Neuronal stem cell (in vitro differentiated cells): ENCODE measurements around the gene XAGE2. TPM values are rescaled to one million over a fixed set of nuclear protein-coding genes. Genes with fewer than 3 reads are reported as not detected.
"Not testable (repeated sequence)": the region's sequence is repeated elsewhere in the genome, so short reads cannot be mapped to it uniquely, and the experiment has no call there.

Experiments used
- DNase-seq: peaks from one replicate; pipeline ENCODE4 v3.0.0-alpha.2; 2013; ENCODE audit warnings: low spot score
- H2AFZ ChIP-seq: one replicate; pipeline ENCODE4 v1.6.1; 2013; ENCODE audit warnings: mild to moderate bottlenecking, low read length, inconsistent platforms
- H2AK5ac ChIP-seq: 2 replicates; pipeline ENCODE4 v1.6.1; 2013; ENCODE audit warnings: low read depth, mild to moderate bottlenecking, inconsistent platforms, low read length, moderate library complexity, mixed read lengths
- H2BK120ac ChIP-seq: 2 replicates; pipeline ENCODE4 v1.6.1; 2013; ENCODE audit warnings: low read depth, mild to moderate bottlenecking, inconsistent platforms, low read length, moderate library complexity, mixed read lengths
- H2BK12ac ChIP-seq: one replicate; pipeline ENCODE4 v1.6.1; 2013; ENCODE audit warnings: low read length, inconsistent platforms
- H2BK15ac ChIP-seq: 2 replicates; pipeline ENCODE4 v1.6.1; 2013; ENCODE audit warnings: mild to moderate bottlenecking, low read length, inconsistent platforms, mixed read lengths
- H2BK5ac ChIP-seq: one replicate; pipeline ENCODE4 v1.6.1; 2013; ENCODE audit warnings: inconsistent platforms, mild to moderate bottlenecking, low read length, moderate library complexity
- H3K14ac ChIP-seq: one replicate; pipeline ENCODE4 v1.6.1; 2013; ENCODE audit warnings: low read length, inconsistent platforms
- H3K18ac ChIP-seq: 2 replicates; pipeline ENCODE4 v1.6.1; 2013; ENCODE audit warnings: low read length, inconsistent platforms
- H3K23ac ChIP-seq: 2 replicates; pipeline ENCODE4 v1.6.1; 2013; ENCODE audit warnings: low read depth, mild to moderate bottlenecking, mixed read lengths, low read length, inconsistent platforms; ENCODE audit not compliant: poor library complexity
- H3K27ac ChIP-seq: replicated peaks from 3 replicates; pipeline ENCODE4 v1.5.1; 2013; ENCODE audit warnings: low read length, inconsistent platforms
- H3K27me3 ChIP-seq, 3 experiments: 2 replicates each; pipeline ENCODE4 v1.6.1; 2013; ENCODE audit warnings: low read length in 3 of 3, mild to moderate bottlenecking in 2 of 3, inconsistent platforms in 1 of 3, low read depth in 1 of 3, mixed read lengths in 1 of 3, moderate library complexity in 1 of 3; ENCODE audit not compliant: control insufficient read depth in 3 of 3, insufficient read depth in 3 of 3
- H3K36me3 ChIP-seq, 2 donors: replicated peaks in 1 of 2; 2 replicates each; pipeline ENCODE4 v1.6.1; 2013; ENCODE audit warnings: low read length in 2 of 2; ENCODE audit not compliant: control insufficient read depth in 2 of 2, insufficient read depth in 2 of 2
- H3K4ac ChIP-seq: 2 replicates; pipeline ENCODE4 v1.6.1; 2013; ENCODE audit warnings: inconsistent platforms, mild to moderate bottlenecking, low read length, moderate library complexity
- H3K4me1 ChIP-seq, 2 donors: 1 replicate in 1 of 2; 2 replicates in 1 of 2; pipeline ENCODE4 v1.6.1; 2013; ENCODE audit warnings: low read length in 2 of 2, low read depth in 1 of 2; ENCODE audit not compliant: control insufficient read depth in 2 of 2, insufficient read depth in 1 of 2
- H3K4me2 ChIP-seq: one replicate; pipeline ENCODE4 v1.6.1; 2013; ENCODE audit warnings: mild to moderate bottlenecking, low read length, inconsistent platforms; ENCODE audit not compliant: insufficient read depth, poor library complexity, severe bottlenecking
- H3K4me3 ChIP-seq, 2 donors: 2 replicates each; pipeline ENCODE4 v1.5.1; 2013; ENCODE audit warnings: low read length in 2 of 2, mild to moderate bottlenecking in 2 of 2, inconsistent platforms in 1 of 2, moderate library complexity in 1 of 2
- H3K79me1 ChIP-seq: one replicate; pipeline ENCODE4 v1.6.1; 2013; ENCODE audit warnings: low read depth, mild to moderate bottlenecking, inconsistent platforms, low read length, moderate library complexity
- H3K9ac ChIP-seq: one replicate; pipeline ENCODE4 v1.6.1; 2013; ENCODE audit warnings: mild to moderate bottlenecking, low read depth, low read length, inconsistent platforms; ENCODE audit not compliant: poor library complexity
- H3K9me3 ChIP-seq, 2 donors: replicated peaks in 1 of 2; 2 replicates each; pipeline versions ENCODE3 to v1.6.1; 2013; ENCODE audit warnings: low read length in 2 of 2, mild to moderate bottlenecking in 2 of 2, inconsistent platforms in 1 of 2, low read depth in 1 of 2, mixed read lengths in 1 of 2, moderate library complexity in 1 of 2; ENCODE audit not compliant: control insufficient read depth in 2 of 2, insufficient read depth in 1 of 2
- H4K8ac ChIP-seq: one replicate; pipeline ENCODE4 v1.6.1; 2013; ENCODE audit warnings: low read depth, mild to moderate bottlenecking, inconsistent platforms, low read length, moderate library complexity
- H4K91ac ChIP-seq: one replicate; pipeline ENCODE4 v1.6.1; 2013; ENCODE audit warnings: low read length, low read depth, mild to moderate bottlenecking, inconsistent platforms; ENCODE audit not compliant: poor library complexity
- WGBS, 2 donors: extraction: QIAGEN DNeasy Blood & Tissue Kit; methylation state at CpG; one replicate each; pipeline ENCODE4 v1.1.7; 2013; ENCODE audit warnings: missing lambda C conversion rate in 2 of 2, mixed read lengths in 1 of 2; ENCODE audit not compliant: insufficient read length in 2 of 2, insufficient replicate concordance in 1 of 2; ENCODE audit errors: extremely low coverage in 2 of 2; 5-methylcytosine and 5-hydroxymethylcytosine counted together
- polyA plus RNA-seq, 2 experiments: library from polyadenylated mRNA; stranded (reverse); fragments of 200-250 nt; gene quantifications; one replicate each; pipeline ENCODE4 v1.2.3, GENCODE V29; 2013

XAGE2 gene, protein sequence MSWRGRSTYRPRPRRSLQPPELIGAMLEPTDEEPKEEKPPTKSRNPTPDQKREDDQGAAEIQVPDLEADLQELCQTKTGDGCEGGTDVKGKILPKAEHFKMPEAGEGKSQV
- not detected for polyA plus RNA-seq (2013, experiment 1 of 2)
- not detected for polyA plus RNA-seq (2013, experiment 2 of 2)

DNA sequence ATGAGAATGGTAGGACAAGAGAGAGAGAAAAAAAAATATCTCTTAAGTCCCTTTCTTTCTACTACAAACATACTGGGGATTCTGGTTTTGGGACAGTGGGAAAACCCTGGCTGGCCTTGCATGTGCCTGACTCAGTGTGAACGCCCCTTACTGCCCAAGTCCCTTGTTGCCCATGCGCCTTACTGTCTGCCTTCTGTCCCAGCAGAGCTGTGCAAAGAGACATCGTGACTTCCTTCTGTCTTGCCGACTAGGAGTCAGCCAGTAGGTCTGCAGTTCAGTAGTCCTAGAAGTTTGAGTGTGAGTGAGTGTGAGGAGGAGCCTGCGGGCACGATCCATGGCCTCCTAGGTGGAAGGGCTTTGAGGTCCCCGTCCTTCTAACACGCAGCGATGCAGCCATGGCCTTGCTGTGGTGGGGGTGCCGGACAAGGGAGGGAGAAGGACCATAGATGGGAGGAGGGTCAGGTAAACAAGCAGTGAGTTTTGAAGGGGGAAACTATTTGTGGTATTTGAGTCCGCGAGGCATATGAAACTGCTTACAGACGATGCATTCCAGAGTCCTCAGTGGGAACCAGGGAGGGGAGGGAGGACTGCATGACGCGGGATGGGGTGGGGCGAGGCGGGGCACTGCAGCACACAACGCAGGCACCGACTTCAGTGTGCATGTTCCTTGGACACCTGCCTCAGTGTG, at the start of gene XAGE2:
XAGE2 (plus strand) TSS at position 654 of the 688 bp plus-strand sequence. CDS start 994 bp downstream, outside the sequence.
- H3K14ac ChIP-seq: no peak within 1 kb of the TSS
- no peak within 1 kb of the TSS for H2BK5ac ChIP-seq
- no peak within 1 kb of the TSS for H3K18ac ChIP-seq
- no peak within 1 kb of the TSS for H3K23ac ChIP-seq
- no peaks in the 10 kb centered on the region for H3K4me1 ChIP-seq
- no peak within 1 kb of the TSS for H3K4me3 ChIP-seq
- no peak within 1 kb of the TSS for H2BK15ac ChIP-seq
- H3K27ac ChIP-seq: no peak within 1 kb of the TSS
- no CpG with 5 or more reads among the region's 19 CpGs for WGBS, 2 donors
- H3K9me3 ChIP-seq: no peaks in the 10 kb centered on the region
- no peak within 1 kb of the TSS for H2AFZ ChIP-seq
- no peaks in the 10 kb centered on the region for H3K36me3 ChIP-seq
- no peaks in the 10 kb centered on the region for H3K79me1 ChIP-seq
- H4K91ac ChIP-seq: no peak within 1 kb of the TSS
- H2BK120ac ChIP-seq: no peak within 1 kb of the TSS
- no peak within 1 kb of the TSS for H3K4ac ChIP-seq
- H2BK12ac ChIP-seq: no peak within 1 kb of the TSS
- peaks cover 0 to 8% (median 0%) of the 10 kb centered on the region in 3 experiments for H3K27me3 ChIP-seq
- no peak within 1 kb of the TSS for H3K4me2 ChIP-seq
- H2AK5ac ChIP-seq: no peak within 1 kb of the TSS
- H3K9ac ChIP-seq: no peak within 1 kb of the TSS
- no peak for DNase-seq
- no peak within 1 kb of the TSS for H4K8ac ChIP-seq

DNA sequence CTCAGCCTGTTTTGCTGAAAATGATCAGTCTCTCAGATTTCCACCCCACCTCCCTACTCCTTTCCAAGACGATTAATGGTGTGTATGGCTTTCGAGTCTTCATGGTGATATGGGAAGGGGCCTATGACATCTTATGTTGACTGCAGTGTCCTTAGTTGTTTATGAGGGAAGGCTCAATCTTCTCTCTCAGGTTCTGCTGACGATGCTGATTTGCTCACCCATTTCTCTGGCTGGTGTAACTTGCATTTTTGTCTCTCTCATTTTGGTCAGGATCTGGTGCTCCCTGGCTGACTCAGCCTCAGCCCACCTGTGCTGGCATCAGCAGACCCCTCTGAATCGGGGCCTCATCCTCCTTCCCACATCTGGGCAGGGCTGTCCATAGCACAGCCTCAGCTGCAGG, 31.4 kb upstream of the XAGE2 start:
- DNase-seq: no peak
- no peaks in the 10 kb centered on the region for H3K36me3 ChIP-seq
- no peak overlapping the region for H3K18ac ChIP-seq
- no peaks in the 10 kb centered on the region for H3K4me1 ChIP-seq
- H4K8ac ChIP-seq: no peak overlapping the region
- H3K14ac ChIP-seq: no peak overlapping the region
- H2BK12ac ChIP-seq: no peak overlapping the region
- no peak overlapping the region for H3K27ac ChIP-seq
- no peak overlapping the region for H2BK5ac ChIP-seq
- no peak overlapping the region for H4K91ac ChIP-seq
- no peak overlapping the region for H3K4ac ChIP-seq
- no peak overlapping the region for H2AK5ac ChIP-seq
- no CpG with 5 or more reads among the region's 4 CpGs for WGBS, 2 donors
- H3K9me3 ChIP-seq: no peaks in the 10 kb centered on the region
- H2BK120ac ChIP-seq: no peak overlapping the region
- H3K79me1 ChIP-seq: no peaks in the 10 kb centered on the region
- no peak overlapping the region for H2BK15ac ChIP-seq
- no peak overlapping the region for H3K4me3 ChIP-seq
- no peak overlapping the region for H3K23ac ChIP-seq
- peaks cover 0 to 4% (median 0%) of the 10 kb centered on the region in 3 experiments for H3K27me3 ChIP-seq
- H3K4me2 ChIP-seq: no peak overlapping the region
- H3K9ac ChIP-seq: no peak overlapping the region
- H2AFZ ChIP-seq: no peak overlapping the region

DNA sequence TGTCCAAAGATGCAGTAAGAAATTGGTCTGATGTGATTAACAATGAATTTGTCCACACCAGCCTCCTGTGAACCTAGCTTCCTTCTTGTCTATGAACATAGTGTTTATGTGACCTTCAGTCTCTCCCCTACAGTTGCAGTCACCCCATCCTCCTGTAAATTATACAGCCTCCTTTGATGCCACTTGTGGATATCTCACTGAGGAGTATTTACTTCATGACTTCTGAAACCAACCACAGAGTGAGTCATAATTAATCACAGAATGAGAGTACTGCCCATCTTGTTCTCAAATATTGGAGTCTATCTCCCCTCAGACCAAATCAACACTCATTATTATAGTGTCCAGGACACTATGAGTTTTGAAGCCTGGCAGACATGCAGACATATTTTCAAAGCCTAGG, 27.3 kb upstream of the XAGE2 start:
- no peak overlapping the region for H3K4me3 ChIP-seq
- no peak overlapping the region for H3K23ac ChIP-seq
- H3K4me2 ChIP-seq: no peak overlapping the region
- no peak overlapping the region for H4K8ac ChIP-seq
- H3K9me3 ChIP-seq: no peaks in the 10 kb centered on the region
- H3K79me1 ChIP-seq: no peaks in the 10 kb centered on the region
- H3K4ac ChIP-seq: no peak overlapping the region
- no peak overlapping the region for H3K9ac ChIP-seq
- H3K14ac ChIP-seq: no peak overlapping the region
- H3K18ac ChIP-seq: no peak overlapping the region
- H2BK15ac ChIP-seq: no peak overlapping the region
- H2BK5ac ChIP-seq: no peak overlapping the region
- no peak overlapping the region for H4K91ac ChIP-seq
- no peaks in the 10 kb centered on the region for H3K36me3 ChIP-seq
- no peak for DNase-seq
- no peak overlapping the region for H2BK12ac ChIP-seq
- H2AK5ac ChIP-seq: no peak overlapping the region
- H3K27ac ChIP-seq: no peak overlapping the region
- no peak overlapping the region for H2BK120ac ChIP-seq
- no peaks in the 10 kb centered on the region for H3K4me1 ChIP-seq
- no peak overlapping the region for H2AFZ ChIP-seq
- no peaks in the 10 kb centered on the region for H3K27me3 ChIP-seq

DNA sequence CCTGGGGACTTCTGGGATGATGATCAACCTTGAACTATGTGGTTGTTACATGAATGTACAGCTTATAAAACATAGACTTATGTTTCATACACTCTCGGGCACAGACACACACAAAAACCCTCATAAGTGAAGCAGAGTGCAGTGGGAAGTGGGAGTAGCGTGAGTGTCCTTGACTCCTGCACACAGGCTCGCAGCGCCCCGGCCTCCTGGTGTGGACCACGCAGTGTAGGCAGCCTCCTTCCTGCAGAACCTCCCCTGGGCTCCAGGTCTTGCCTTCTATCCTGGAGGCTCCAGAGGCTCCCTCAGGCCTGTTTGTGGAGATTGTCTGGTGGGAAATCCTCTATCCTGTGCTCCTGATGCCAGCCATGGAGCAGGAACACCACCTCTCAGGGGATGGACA, 25.7 kb upstream of the XAGE2 start:
- not testable (repeated sequence) for H3K14ac ChIP-seq, H3K18ac ChIP-seq, H2BK5ac ChIP-seq, H3K36me3 ChIP-seq, H4K8ac ChIP-seq, H3K4ac ChIP-seq, H3K4me3 ChIP-seq, H3K4me2 ChIP-seq, H3K27ac ChIP-seq, H4K91ac ChIP-seq, H3K4me1 ChIP-seq, H3K23ac ChIP-seq, H3K9ac ChIP-seq, H3K9me3 ChIP-seq, H3K79me1 ChIP-seq, H3K27me3 ChIP-seq, DNase-seq, H2BK15ac ChIP-seq, H2BK12ac ChIP-seq, H2AFZ ChIP-seq, H2AK5ac ChIP-seq, H2BK120ac ChIP-seq
- no CpG with 5 or more reads among the region's 6 CpGs for WGBS, 2 donors
